Measurements from ENCODE around the gene RNU1-4. TPM values are rescaled to one million over a fixed set of nuclear protein-coding genes. Genes with fewer than 3 reads are reported as not detected.
"Not testable (repeated sequence)": the region's sequence is repeated elsewhere in the genome, so short reads cannot be mapped to it uniquely, and the experiment has no call there.

Gene RNU1-4
- total RNA-seq, 1 donor from 2014 or later, result under 0.01 TPM

GRCh38 chr1:16779525-16779924, 39.2 kb downstream of the RNU1-4 start:
- not testable (repeated sequence) for H3K36me3 ChIP-seq (ENCODE audit: control insufficient read depth, insufficient read depth, low read length); H3K4me3 ChIP-seq (ENCODE audit: low read depth, low read length); H3K27me3 ChIP-seq (ENCODE audit: control insufficient read depth, insufficient read depth, low read length); DNase-seq (ENCODE audit: low read depth)

GRCh38 chr1:16781033-16781432, 40.7 kb downstream of the RNU1-4 start:
- not testable (repeated sequence) for H3K27me3 ChIP-seq (ENCODE audit: control insufficient read depth, insufficient read depth, low read length); DNase-seq (ENCODE audit: low read depth); H3K36me3 ChIP-seq (ENCODE audit: control insufficient read depth, insufficient read depth, low read length); H3K4me3 ChIP-seq (ENCODE audit: low read depth, low read length)

GRCh38 chr1:16781625-16782024, 41.3 kb downstream of the RNU1-4 start:
- H3K4me3 ChIP-seq (ENCODE audit: low read depth, low read length); H3K36me3 ChIP-seq (ENCODE audit: control insufficient read depth, insufficient read depth, low read length); DNase-seq (ENCODE audit: low read depth); H3K27me3 ChIP-seq (ENCODE audit: control insufficient read depth, insufficient read depth, low read length): not testable (repeated sequence)

GRCh38 chr1:16784955-16785354, 44.6 kb downstream of the RNU1-4 start:
- DNase-seq (ENCODE audit: low read depth); H3K4me3 ChIP-seq (ENCODE audit: low read depth, low read length); H3K36me3 ChIP-seq (ENCODE audit: control insufficient read depth, insufficient read depth, low read length); H3K27me3 ChIP-seq (ENCODE audit: control insufficient read depth, insufficient read depth, low read length): not testable (repeated sequence)

GRCh38 chr1:16786362-16786761, 46.0 kb downstream of the RNU1-4 start:
- H3K27me3 ChIP-seq (ENCODE audit: control insufficient read depth, insufficient read depth, low read length); H3K36me3 ChIP-seq (ENCODE audit: control insufficient read depth, insufficient read depth, low read length); DNase-seq (ENCODE audit: low read depth); H3K4me3 ChIP-seq (ENCODE audit: low read depth, low read length): not testable (repeated sequence)

- H3K4me3 ChIP-seq (ENCODE audit: low read depth, low read length); DNase-seq (ENCODE audit: low read depth); H3K27me3 ChIP-seq (ENCODE audit: control insufficient read depth, insufficient read depth, low read length); H3K36me3 ChIP-seq (ENCODE audit: control insufficient read depth, insufficient read depth, low read length): not testable (repeated sequence)
Measured at GRCh38 chr1:16787175-16787574, 46.9 kb downstream of the RNU1-4 start.

GRCh38 chr1:16787711-16788110, 47.4 kb downstream of the RNU1-4 start:
- DNase-seq (ENCODE audit: low read depth); H3K36me3 ChIP-seq (ENCODE audit: control insufficient read depth, insufficient read depth, low read length); H3K27me3 ChIP-seq (ENCODE audit: control insufficient read depth, insufficient read depth, low read length); H3K4me3 ChIP-seq (ENCODE audit: low read depth, low read length): not testable (repeated sequence)

Other genes starting within 250 kb of the RNU1-4 start
- under 0.01 TPM in 2 replicates for gene RNU1-1, start 226.2 kb upstream of the RNU1-4 start, total RNA-seq
- gene NBPF1, start 127.0 kb upstream of the RNU1-4 start, total RNA-seq, result 50.3 and 50.6 TPM in 2 replicates
- under 0.01 TPM in 2 replicates for gene RNU1-3, start 73.6 kb upstream of the RNU1-4 start, total RNA-seq
- gene RNU1-2, start 155.5 kb downstream of the RNU1-4 start, total RNA-seq, result under 0.01 TPM in 2 replicates
- gene CROCC, start 181.4 kb downstream of the RNU1-4 start, total RNA-seq, result 16.4 and 26.2 TPM in 2 replicates
- 58.2 and 64.0 TPM in 2 replicates for gene MFAP2, start 240.1 kb downstream of the RNU1-4 start, total RNA-seq

All from kidney epithelial cell (primary cell).